GM19452 (cell line): ENCODE results near the gene ABI3BP.

ENCODE experiments used
- ATAC-seq: cut with Tn5 transposase; IDR thresholded peaks from one replicate; pipeline ENCODE4 v1.9.1; 2021; ENCODE audit not compliant: unreplicated experiment

ABI3BP gene

DNA sequence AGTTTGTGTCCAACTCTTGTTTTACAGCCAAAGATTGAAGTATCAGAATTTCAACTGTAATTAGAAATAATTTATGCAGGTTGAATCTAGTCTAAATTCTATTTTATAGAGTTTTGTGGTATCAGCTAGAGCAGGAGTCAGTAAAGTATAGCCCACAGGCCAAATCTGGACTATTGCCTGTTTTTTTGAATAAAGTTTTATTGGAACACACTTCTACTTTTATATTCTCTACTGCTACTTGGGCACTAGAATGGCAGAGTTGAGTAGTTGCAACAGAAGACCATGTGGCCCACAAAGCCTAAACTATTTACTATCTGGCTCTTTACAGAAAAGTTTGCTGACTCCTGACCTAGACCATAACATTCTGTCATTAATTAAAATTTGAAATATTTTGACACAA is 247.6 kb downstream of the ABI3BP start:
- no peak for ATAC-seq

DNA sequence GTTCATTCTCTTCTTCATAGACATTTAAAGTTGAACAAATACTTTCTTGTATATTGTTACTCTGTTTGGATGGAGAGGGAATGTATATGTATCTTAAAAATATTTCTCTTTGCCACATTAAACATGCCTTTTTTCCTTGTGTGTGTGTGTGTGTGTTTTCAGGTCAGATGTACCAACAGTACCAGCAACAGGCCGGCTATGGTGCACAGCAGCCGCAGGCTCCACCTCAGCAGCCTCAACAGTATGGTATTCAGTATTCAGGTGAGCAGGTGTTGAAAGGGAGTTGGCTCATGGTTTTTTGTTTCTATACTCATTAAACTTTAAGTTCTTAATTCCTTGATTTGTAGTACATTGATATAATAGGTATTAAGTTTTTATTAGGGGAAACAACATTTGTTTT is 248.6 kb downstream of the ABI3BP start:
- ATAC-seq, result no peak

GRCh38 chr3:100743535-100743934 is 249.7 kb downstream of the ABI3BP start:
- no peak for ATAC-seq

DNA sequence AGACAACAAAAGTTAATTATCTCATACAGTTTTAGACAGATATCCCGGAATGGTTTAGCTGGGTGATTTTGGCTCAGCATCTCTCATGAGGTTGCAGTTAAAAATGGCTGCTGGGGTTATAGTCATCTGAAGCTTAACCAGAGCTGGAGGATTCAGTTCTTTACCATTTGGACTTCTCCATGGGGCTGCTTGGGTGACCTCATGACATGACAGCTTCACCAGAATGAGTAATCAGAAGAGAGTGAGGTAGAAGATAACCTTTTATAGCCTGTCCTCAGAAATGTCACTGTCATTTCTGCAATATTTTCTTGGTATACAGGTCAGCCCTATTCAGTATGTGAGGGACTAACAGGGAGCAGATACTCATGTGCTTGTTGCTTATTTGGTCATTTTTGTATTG is 253.0 kb downstream of the ABI3BP start:
- no peak for ATAC-seq

DNA sequence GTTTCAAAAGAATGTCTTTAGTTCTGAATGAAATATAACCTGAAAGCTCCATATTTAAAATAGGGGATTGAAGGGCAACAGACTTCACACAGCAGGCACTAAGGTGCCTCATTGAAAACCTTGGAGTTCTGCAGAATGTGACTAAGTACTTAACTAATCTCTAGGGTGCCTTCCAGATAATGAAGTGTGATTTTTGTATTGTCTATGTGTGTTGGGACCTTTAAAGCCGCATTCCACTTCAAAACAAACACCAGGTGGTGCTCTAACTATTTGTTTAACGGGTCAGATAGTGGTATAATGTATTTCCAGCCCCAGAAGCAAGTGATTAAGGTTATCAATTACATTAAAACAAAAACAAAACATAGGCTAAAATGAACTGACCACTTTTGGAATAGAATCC is 255.9 kb downstream of the ABI3BP start:
- no peak for ATAC-seq

DNA sequence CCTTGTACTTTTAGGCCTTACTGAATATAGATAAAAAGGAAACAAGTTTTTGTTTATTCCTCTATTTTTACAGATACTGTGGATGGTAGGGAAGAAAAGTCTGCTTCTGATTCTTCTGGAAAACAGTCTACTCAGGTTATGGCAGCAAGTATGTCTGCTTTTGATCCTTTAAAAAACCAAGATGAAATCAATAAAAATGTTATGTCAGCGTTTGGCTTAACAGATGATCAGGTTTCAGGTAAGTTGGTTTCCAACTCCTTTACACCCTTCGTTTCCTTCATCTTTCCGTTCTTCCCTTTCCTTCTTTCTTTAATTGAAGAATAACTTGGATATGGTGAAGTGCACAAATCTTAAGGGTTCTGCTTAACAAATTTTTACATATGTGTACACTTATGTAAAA is 260.8 kb downstream of the ABI3BP start:
- ATAC-seq, result no peak

DNA sequence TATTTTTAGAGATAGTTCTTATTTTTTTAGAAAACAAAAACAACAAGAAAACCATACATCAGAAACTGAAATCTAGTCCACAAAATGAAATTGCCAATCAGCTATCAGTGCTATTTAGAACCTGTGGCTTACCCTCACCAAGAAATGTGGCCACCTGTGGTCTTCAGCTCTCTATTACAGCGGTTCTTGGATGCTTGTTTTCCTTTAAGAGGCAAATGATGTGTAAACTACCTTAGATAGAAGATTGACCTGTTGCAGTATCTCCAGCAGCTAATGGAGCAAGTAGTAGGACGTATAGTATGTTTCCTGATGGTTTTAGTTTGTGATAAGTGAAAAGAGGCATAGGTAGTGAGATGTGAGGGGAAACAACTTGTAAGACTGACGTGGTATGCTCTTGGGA is 262.7 kb downstream of the ABI3BP start:
- peak; percentile 61 for ATAC-seq

GRCh38 chr3:100726706-100727105 is 266.5 kb downstream of the ABI3BP start:
- no peak for ATAC-seq

- no peak for ATAC-seq
Measured at GRCh38 chr3:100725935-100726513, 267.2 kb downstream of the ABI3BP start.

- no peak for ATAC-seq
Measured at GRCh38 chr3:100720426-100720825, 272.8 kb downstream of the ABI3BP start.

- no peak for ATAC-seq
Measured at GRCh38 chr3:100719136-100719535, 274.1 kb downstream of the ABI3BP start.

- no peak for ATAC-seq
Measured at GRCh38 chr3:100717637-100718487, 275.4 kb downstream of the ABI3BP start.

- ATAC-seq, result no peak
Measured at GRCh38 chr3:100717063-100717462, 276.2 kb downstream of the ABI3BP start.

DNA sequence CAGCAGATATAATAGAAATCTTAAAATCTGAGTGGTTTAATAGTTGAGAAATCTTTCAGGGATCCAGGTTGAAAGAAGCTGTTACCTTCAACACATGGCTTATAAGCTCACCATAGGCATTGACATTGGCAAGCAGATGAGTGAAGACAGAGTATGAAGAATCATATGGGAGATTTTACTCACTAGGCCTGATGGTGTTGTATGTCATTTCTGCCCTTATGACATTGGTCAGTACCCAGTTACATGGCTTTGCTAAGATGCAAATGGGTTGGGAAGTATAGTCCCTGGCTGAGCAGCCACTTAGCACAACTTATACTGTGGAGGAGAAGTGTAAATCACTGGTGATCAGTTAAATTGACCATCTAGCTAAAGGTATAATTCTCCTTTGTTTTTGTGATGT is 278.0 kb downstream of the ABI3BP start:
- no peak for ATAC-seq

- ATAC-seq, result peak; percentile 37
Measured at GRCh38 chr3:100710261-100710968, 282.8 kb downstream of the ABI3BP start.

GRCh38 chr3:100709842-100710260 is 283.4 kb downstream of the ABI3BP start:
- no peak for ATAC-seq

DNA sequence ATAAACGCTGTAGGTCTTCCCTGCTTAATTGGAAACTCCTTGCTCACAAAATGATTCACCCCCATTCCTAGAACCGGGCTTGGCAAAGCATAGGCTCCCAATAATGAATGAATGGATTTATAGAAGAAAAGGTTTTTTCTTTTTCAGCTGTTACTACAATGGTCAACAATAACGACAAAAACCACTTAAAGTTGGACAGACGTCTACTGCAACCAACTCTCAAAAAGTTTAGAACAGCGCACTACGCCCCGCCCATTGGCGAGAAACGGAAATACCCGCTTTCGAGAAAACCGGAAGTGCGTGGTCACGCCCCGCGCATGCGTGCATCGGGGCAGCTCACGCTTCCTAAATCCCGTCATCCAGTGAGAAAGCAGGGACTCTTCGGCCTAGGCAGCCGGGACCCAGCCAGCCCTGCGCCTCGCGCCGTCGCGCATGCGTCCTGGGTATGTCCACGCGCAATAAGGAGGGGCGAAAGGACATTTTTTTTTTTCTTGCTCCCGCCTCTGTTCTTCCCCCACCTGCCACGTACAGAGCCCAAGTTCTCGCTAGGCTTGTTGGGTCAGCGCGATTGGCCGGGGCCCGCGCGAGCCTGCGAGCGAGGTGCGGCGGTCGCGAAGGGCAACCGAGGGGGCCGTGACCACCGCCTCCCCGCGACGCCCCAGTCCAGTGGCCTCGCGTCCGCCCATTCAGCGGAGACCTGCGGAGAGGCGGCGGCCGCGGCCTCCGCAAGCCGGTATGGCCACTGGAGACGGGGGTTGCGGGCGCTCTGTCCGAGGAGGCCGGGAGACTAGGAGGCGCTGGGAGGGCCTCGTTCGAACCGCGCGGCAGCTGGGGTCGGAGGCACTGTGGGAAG is 284.0 kb downstream of the ABI3BP start, which contains the start of gene TFG:
TFG (plus strand) TSS at position 506 of the 853 bp plus-strand sequence. CDS start 4,192 bp downstream, outside the sequence.
- ATAC-seq, result peak; percentile 92

DNA sequence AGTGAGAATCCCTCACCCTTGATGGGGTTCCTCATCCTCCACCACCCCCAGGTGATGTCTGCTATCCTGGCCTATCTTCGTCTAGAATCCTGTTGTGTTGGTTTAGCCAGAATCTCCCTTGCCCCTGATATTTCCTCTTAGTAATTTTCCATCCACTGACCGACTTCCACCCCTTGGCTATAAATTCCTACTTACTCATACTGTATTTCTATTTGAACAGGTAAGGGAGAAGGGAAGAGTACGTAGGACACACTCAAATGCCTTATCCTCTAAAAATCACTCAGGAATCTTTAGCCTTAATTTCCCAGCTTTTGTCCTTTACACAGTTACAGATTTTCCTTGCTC is 284.6 kb downstream of the ABI3BP start:
- no peak for ATAC-seq

- ATAC-seq, result no peak
Measured at GRCh38 chr3:100706365-100706764, 286.9 kb downstream of the ABI3BP start.

DNA sequence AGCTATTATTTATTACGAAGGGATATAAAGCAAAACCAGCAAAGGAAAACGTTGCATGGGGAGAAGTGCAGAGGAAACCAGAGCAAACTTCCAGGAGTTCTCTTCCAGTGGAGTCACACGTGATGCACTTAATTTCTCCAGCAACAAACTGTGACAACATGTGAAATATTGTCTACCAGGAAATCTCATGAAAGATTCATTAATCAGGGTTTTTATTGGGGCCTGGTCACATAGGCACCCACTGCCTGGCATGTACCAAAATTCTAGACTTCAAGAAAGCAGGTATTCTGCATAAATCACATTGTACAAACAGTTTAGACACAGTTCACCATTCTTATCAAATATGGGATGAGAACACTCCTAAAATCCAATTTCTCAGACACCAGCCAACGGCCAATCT is 289.4 kb downstream of the ABI3BP start:
- no peak for ATAC-seq

GRCh38 chr3:100702980-100703345 is 290.3 kb downstream of the ABI3BP start:
- no peak for ATAC-seq
